Esophagus squamous epithelium (tissue), 4 donors: ENCODE measurements around the gene KIF22.

Experiments
- POLR2A ChIP-seq, 4 donors: fragments of 450-650 bp; IDR thresholded peaks; one replicate each; pipeline ENCODE4 v1.6.1; 2017; ENCODE audit warnings: antibody characterized with exemption in 4 of 4, mild to moderate bottlenecking in 4 of 4, moderate library complexity in 3 of 4
- TF ChIP-seq, protein P1 (sequence below), 6 experiments: fragments of 450-650 bp in 4 of 6; fragments of 200-600 bp in 2 of 6; sonication (generic) in 2 of 6; IDR thresholded peaks; one replicate each; pipeline ENCODE4 v1.5.1; 2016 to 2019; ENCODE audit warnings: antibody characterized with exemption in 6 of 6, mild to moderate bottlenecking in 4 of 6, moderate library complexity in 4 of 6

DNA sequence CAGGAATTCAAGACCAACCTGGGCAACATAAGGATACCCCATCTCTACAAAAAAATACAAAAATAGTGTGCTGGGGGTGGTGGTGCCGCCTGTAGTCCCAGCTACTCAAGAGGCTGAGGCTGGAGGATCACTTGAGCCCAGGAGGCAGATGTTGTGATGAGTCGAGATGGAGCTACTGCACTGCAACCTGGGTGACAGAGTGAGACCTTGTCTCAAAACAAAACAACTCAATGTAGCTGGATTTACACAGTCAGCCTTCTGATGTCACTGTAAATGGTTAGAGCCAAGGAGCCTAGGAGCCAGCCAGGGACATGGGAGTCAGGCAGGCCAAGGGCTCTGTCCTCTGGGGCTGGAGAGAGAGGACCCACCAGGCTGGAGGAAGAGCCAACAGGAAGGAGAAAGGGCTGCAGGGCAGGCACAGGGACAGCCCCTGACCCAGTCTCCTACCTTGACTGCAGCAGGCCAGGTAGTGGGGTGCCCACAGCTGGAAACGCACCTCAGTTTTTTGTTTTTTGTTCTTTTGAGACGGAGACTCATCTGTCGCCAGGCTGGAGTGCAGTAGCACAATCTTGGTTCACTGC is 64.1 kb downstream of the KIF22 start:
- TF ChIP-seq, protein P1, sequence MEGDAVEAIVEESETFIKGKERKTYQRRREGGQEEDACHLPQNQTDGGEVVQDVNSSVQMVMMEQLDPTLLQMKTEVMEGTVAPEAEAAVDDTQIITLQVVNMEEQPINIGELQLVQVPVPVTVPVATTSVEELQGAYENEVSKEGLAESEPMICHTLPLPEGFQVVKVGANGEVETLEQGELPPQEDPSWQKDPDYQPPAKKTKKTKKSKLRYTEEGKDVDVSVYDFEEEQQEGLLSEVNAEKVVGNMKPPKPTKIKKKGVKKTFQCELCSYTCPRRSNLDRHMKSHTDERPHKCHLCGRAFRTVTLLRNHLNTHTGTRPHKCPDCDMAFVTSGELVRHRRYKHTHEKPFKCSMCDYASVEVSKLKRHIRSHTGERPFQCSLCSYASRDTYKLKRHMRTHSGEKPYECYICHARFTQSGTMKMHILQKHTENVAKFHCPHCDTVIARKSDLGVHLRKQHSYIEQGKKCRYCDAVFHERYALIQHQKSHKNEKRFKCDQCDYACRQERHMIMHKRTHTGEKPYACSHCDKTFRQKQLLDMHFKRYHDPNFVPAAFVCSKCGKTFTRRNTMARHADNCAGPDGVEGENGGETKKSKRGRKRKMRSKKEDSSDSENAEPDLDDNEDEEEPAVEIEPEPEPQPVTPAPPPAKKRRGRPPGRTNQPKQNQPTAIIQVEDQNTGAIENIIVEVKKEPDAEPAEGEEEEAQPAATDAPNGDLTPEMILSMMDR (IDR thresholded peaks at IDR 0.05): no peak
- no peak for TF ChIP-seq POLR2A (IDR thresholded peaks at IDR 0.05)
